ENCODE measurements around the gene PLXNA1. TPM values are rescaled to one million over a fixed set of nuclear protein-coding genes. Genes with fewer than 3 reads are reported as not detected.
A peak's percentile ranks its signal among the peaks of the same experiment; 100 is the strongest.

The PLXNA1 gene
- total and polyA plus RNA-seq, 9 of the 15 experiments (the other 6 are each of a cell fraction or from before 2014, with no cell fraction given) = 0.23 to 59.9 (median 16.8) TPM

DNA sequence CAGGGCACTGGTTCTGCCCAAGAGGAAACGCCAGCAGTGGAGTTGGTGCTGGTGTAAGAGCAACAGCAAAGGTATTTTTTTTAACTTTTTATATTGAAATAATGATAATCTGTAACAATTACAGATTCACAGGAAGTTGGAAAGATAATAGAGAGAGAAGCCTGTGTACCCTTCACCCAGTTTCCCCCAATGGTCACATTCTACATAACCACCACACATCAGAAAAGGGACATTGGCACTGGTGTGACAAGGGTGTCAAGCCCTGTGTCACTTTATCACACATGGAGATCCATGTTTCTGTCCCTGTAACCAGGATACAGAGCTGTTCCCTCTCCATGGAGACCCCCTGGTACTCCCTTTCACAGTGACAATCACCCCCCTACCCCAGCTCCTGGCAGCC, 9.1 kb upstream of the PLXNA1 start (continued):
- TF ChIP-seq KAT8 (IDR thresholded peaks at IDR 0.05; ENCODE audit: low read depth) (no peak), FOXM1 (IDR thresholded peaks at IDR 0.05; ENCODE audit: low read depth) (no peak), FOXM1 (CRISPR knock-in tag; IDR thresholded peaks at IDR 0.05; ENCODE audit: low read depth) (no peak), E4F1 (CRISPR knock-in tag; IDR thresholded peaks at IDR 0.05; ENCODE audit: borderline replicate concordance) (no peak), ARHGAP35 (IDR thresholded peaks at IDR 0.05; ENCODE audit: partially characterized antibody) (no peak), ZNF444 (CRISPR knock-in tag; IDR thresholded peaks at IDR 0.05) (no peak), PREB (CRISPR knock-in tag; IDR thresholded peaks at IDR 0.05) (no peak)

DNA sequence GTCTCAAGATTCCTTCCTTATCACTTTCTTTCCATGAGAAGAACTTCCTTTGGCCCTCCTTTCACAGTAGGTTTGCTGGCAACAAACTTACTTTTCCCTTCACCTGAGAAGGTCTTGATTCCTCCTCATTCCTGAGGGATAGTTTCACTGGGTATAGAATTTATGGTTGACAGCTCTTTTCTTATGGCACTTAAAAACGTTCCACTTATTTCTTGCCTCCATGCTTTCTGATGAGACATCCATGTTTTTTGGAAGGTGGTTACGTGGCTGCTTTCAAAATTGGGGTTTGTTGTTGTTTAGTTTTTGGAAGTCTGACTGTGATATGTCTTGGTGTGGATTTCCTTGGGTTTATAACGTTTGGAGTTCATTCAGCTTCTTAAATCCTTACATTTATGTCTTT, 8.2 kb upstream of the PLXNA1 start:
- FAIRE-seq = no peak
- BruUV-seq (replicated peaks) = no TSS peak
- ChIA-PET CTCF (ENCODE audit: low intra/inter-chr PET ratio) (no interaction called here), POLR2A (no interaction called here)
- DNase-seq (ENCODE audit: extremely low read depth in 1 of 4, low spot score in 3 of 4) = no peak
- Histone ChIP-seq H3K4me3 (no peak overlapping the region), H4K20me1 (replicated peaks; ENCODE audit: control insufficient read depth, insufficient read depth, low read length) (no peaks in the 10 kb centered on the region), H3K27ac (ENCODE audit: extremely low read depth, low read depth, low read length) (no peak overlapping the region), H3K4me1 (replicated peaks in 1 of 2; ENCODE audit: control insufficient read depth in 2 of 2, insufficient read depth in 2 of 2, low read length in 2 of 2) (peaks cover 0 to 9% of the 10 kb centered on the region in 2 experiments; a peak in 4 of 5 replicates), H3K9me1 (ENCODE audit: control insufficient read depth, insufficient read depth, low read length) (no peaks in the 10 kb centered on the region), H3K4me2 (ENCODE audit: insufficient read depth, low read length) (no peak overlapping the region), H3K9ac (ENCODE audit: insufficient read depth in 1 of 2, low read depth in 2 of 2, low read length in 2 of 2) (no peak overlapping the region), H3K79me2 (ENCODE audit: control insufficient read depth, insufficient read depth, low read length) (no peaks in the 10 kb centered on the region), H2AFZ (ENCODE audit: low read depth, low read length) (no peak overlapping the region), H3K36me3 (ENCODE audit: control insufficient read depth, insufficient read depth, low read length) (no peaks in the 10 kb centered on the region), H3K9me3 (replicated peaks; ENCODE audit: control insufficient read depth, insufficient read depth, low read depth, low read length) (peaks cover 5% of the 10 kb centered on the region; the same call in 1 of the 2 replicates), H3K27me3 (ENCODE audit: control insufficient read depth in 2 of 2, insufficient read depth in 2 of 2, low read length in 2 of 2) (no peaks in the 10 kb centered on the region)
- no peak for TF ChIP-seq XRCC3 (IDR thresholded peaks at IDR 0.05)
- TF ChIP-seq CBX3 (IDR thresholded peaks at IDR 0.05; ENCODE audit: borderline replicate concordance in 1 of 2, low read length in 2 of 2) = peak in 1 of 2 experiments; percentile 83; a peak in 1 of 3 replicates
- TF ChIP-seq NFIX (CRISPR knock-in tag; IDR thresholded peaks at IDR 0.05; ENCODE audit: low read depth) = no peak
- TF ChIP-seq ZNF707 (CRISPR knock-in tag; conservative IDR thresholded peaks at IDR 0.05) = no peak
- peak in 1 of 2 experiments; percentile 61; a peak in 1 of 4 replicates for TF ChIP-seq TRIM24 (IDR thresholded peaks at IDR 0.05)
- TF ChIP-seq, protein P1, sequence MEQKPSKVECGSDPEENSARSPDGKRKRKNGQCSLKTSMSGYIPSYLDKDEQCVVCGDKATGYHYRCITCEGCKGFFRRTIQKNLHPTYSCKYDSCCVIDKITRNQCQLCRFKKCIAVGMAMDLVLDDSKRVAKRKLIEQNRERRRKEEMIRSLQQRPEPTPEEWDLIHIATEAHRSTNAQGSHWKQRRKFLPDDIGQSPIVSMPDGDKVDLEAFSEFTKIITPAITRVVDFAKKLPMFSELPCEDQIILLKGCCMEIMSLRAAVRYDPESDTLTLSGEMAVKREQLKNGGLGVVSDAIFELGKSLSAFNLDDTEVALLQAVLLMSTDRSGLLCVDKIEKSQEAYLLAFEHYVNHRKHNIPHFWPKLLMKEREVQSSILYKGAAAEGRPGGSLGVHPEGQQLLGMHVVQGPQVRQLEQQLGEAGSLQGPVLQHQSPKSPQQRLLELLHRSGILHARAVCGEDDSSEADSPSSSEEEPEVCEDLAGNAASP (IDR thresholded peaks at IDR 0.05) = no peak
- peak; percentile 88 for TF ChIP-seq TRIM28 (IDR thresholded peaks at IDR 0.05)
- TF ChIP-seq, protein P2, sequence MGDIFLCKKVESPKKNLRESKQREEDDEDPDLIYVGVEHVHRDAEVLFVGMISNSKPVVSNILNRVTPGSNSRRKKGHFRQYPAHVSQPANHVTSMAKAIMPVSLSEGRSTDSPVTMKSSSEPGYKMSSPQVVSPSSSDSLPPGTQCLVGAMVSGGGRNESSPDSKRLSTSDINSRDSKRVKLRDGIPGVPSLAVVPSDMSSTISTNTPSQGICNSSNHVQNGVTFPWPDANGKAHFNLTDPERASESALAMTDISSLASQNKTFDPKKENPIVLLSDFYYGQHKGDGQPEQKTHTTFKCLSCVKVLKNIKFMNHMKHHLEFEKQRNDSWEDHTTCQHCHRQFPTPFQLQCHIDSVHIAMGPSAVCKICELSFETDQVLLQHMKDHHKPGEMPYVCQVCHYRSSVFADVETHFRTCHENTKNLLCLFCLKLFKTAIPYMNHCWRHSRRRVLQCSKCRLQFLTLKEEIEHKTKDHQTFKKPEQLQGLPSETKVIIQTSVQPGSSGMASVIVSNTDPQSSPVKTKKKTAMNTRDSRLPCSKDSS (IDR thresholded peaks at IDR 0.05; ENCODE audit: low read depth, partially characterized antibody) = peak; percentile 53
- TF ChIP-seq ZFP1 (CRISPR knock-in tag; IDR thresholded peaks at IDR 0.05) = peak; percentile 93
- no peak for TF ChIP-seq GTF2A2 (tag; IDR thresholded peaks at IDR 0.05)
- TF ChIP-seq HLTF (IDR thresholded peaks at IDR 0.05) = no peak
- 10% methylated on average over 3 of the region's 3 CpGs for WGBS (ENCODE audit: insufficient coverage, low coverage, missing lambda C conversion rate)
- ATAC-seq = no peak
- in situ Hi-C loops (cut with MboI) (loop anchor here (5.0 kb wide), 1 partner anchor 222 kb away; no protein-coding TSS in a partner anchor), intact Hi-C loops (cut with micrococcal nuclease) (no loop called here)

Measured in K562 (cell line).